ENCODE results near the gene CDH4. TPM values are rescaled to one million over a fixed set of nuclear protein-coding genes. Genes with fewer than 3 reads are reported as not detected.

Gene CDH4
- total RNA-seq, 1 donor from 2014 or later, result 2.9 TPM

DNA sequence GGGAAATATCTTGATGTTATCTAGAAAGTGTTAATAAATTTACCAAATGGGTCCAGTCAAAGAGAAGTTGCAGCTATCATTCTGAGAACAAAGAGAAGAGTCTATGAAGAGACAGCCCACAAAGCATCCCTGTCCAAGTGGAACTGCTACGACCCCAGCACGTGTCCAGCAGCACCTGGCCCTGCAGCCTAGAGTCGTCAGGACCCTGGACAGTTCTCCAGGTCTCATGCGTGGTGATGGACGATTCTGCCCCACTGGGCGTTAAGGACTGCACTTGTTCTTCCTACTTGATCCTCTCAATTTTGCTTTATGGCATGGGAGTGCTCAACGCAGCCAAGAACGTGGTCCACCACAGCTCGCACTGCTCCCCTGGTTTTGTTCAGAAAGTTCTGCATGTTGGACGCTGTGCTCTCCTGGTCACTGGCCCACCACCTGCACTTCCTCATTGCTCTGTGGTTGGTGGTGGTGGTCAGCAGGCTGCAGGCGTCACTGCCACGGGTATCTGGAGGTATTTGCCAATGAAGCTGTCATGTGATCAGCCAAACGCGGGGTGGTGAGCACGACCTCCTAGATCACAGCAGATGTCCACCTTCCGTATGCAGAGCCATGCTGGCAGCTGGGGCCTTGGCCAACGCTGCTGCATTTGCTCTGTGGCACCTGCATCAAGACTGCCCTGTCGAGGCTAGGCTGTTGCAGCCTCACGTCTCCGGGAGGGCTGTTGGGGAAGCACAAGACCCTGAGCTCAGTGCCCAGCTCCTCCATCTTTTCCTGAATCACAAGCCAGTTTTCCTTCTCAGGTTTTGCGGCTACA, 356.4 kb downstream of the CDH4 start:
- Histone ChIP-seq H3K4me2 (no peak overlapping the region), H3K4me3 (no peak overlapping the region), H2AFZ (replicated peaks) (no peak overlapping the region), H3K79me2 (ENCODE audit: low read depth) (no peaks in the 10 kb centered on the region), H3K36me3 (no peaks in the 10 kb centered on the region), H3K9me3 (ENCODE audit: low read depth) (no peaks in the 10 kb centered on the region), H3F3A (ENCODE audit: low read depth) (no peaks in the 10 kb centered on the region), H3K27me3 (no peaks in the 10 kb centered on the region), H3K27ac (no peak overlapping the region), H3K4me1 (no peaks in the 10 kb centered on the region), H3K9ac (no peak overlapping the region), H4K20me1 (ENCODE audit: low read depth) (peaks cover 4% of the 10 kb centered on the region)
- H3K36me3 Mint-ChIP-seq, result peaks cover 5% of the 10 kb centered on the region
- TF ChIP-seq EZH2phosphoT487 (IDR thresholded peaks at IDR 0.05), result no peak
- no peak for TF ChIP-seq EZH2 (IDR thresholded peaks at IDR 0.05)
- no peak for TF ChIP-seq CTCF (IDR thresholded peaks at IDR 0.05)
- DNase-seq (ENCODE audit: low spot score), result peak; percentile 86
- no peak overlapping the region for H3K4me3 Mint-ChIP-seq
- no peaks in the 10 kb centered on the region for H3K4me1 Mint-ChIP-seq
- peaks cover 10% of the 10 kb centered on the region for H3K27me3 Mint-ChIP-seq (ENCODE audit: insufficient read depth, low read depth)
- no peak overlapping the region for H3K27ac Mint-ChIP-seq
- peaks cover 11% of the 10 kb centered on the region for H3K9me3 Mint-ChIP-seq

GRCh38 chr20:61609461-61609860, 357.4 kb downstream of the CDH4 start:
- Mint-ChIP-seq H3K4me1 (no peaks in the 10 kb centered on the region), H3K27ac (no peak overlapping the region), H3K9me3 (peaks cover 10% of the 10 kb centered on the region), H3K36me3 (peaks cover 7% of the 10 kb centered on the region), H3K27me3 (ENCODE audit: insufficient read depth, low read depth) (peaks cover 6% of the 10 kb centered on the region), H3K4me3 (no peak overlapping the region)
- Histone ChIP-seq H3K4me2 (no peak overlapping the region), H4K20me1 (ENCODE audit: low read depth) (peaks cover 4% of the 10 kb centered on the region), H3K27me3 (no peaks in the 10 kb centered on the region), H3K4me3 (no peak overlapping the region), H3K79me2 (ENCODE audit: low read depth) (no peaks in the 10 kb centered on the region), H3K9ac (no peak overlapping the region), H3K9me3 (ENCODE audit: low read depth) (no peaks in the 10 kb centered on the region), H3K27ac (no peak overlapping the region), H3K4me1 (no peaks in the 10 kb centered on the region), H3F3A (ENCODE audit: low read depth) (no peaks in the 10 kb centered on the region), H3K36me3 (no peaks in the 10 kb centered on the region), H2AFZ (replicated peaks) (no peak overlapping the region)
- DNase-seq (ENCODE audit: low spot score), result no peak
- TF ChIP-seq EZH2phosphoT487 (IDR thresholded peaks at IDR 0.05) (no peak), CTCF (IDR thresholded peaks at IDR 0.05) (no peak), EZH2 (IDR thresholded peaks at IDR 0.05) (no peak)

GRCh38 chr20:61611401-61612180, 359.5 kb downstream of the CDH4 start:
- H3K4me1 ChIP-seq, result no peaks in the 10 kb centered on the region
- no peak overlapping the region for H2AFZ ChIP-seq (replicated peaks)
- no peak for TF ChIP-seq EZH2phosphoT487 (IDR thresholded peaks at IDR 0.05)

More at GRCh38 chr20:61611401-61612180, 359.5 kb downstream of the CDH4 start:
- Histone ChIP-seq H3K4me3 (no peak overlapping the region), H3K9ac (no peak overlapping the region), H3K27me3 (no peaks in the 10 kb centered on the region), H4K20me1 (ENCODE audit: low read depth) (peaks cover 4% of the 10 kb centered on the region), H3F3A (ENCODE audit: low read depth) (no peaks in the 10 kb centered on the region), H3K36me3 (no peaks in the 10 kb centered on the region), H3K9me3 (ENCODE audit: low read depth) (no peaks in the 10 kb centered on the region), H3K4me2 (no peak overlapping the region), H3K79me2 (ENCODE audit: low read depth) (no peaks in the 10 kb centered on the region), H3K27ac (no peak overlapping the region)
- Mint-ChIP-seq H3K4me1 (no peaks in the 10 kb centered on the region), H3K4me3 (no peak overlapping the region), H3K27me3 (ENCODE audit: insufficient read depth, low read depth) (peaks cover 6% of the 10 kb centered on the region), H3K27ac (no peak overlapping the region), H3K36me3 (peaks cover 7% of the 10 kb centered on the region), H3K9me3 (peaks cover 12% of the 10 kb centered on the region)
- no peak for DNase-seq (ENCODE audit: low spot score)

All from neural progenitor cell (in vitro differentiated cells).